Astrocyte (in vitro differentiated cells and primary cell): ENCODE measurements around the gene KRTAP5-6.

Experiments used
- CTCF ChIP-seq: IDR thresholded peaks from 2 replicates; pipeline ENCODE4 v1.5.1; 2011; ENCODE audit warnings: low read depth, mild to moderate bottlenecking, inconsistent platforms, low read length, moderate library complexity; ENCODE audit not compliant: insufficient read depth
- EZH2 ChIP-seq: IDR thresholded peaks from 2 replicates; pipeline ENCODE4 v1.6.1; 2012; ENCODE audit warnings: mild to moderate bottlenecking, low read length, inconsistent platforms; ENCODE audit not compliant: insufficient read depth

- TF ChIP-seq CTCF (no peak), EZH2 (no peak)
These were observed 4.3 kb downstream of the KRTAP5-6 start for GRCh38 chr11:1701091-1701807.
